NCI-H2081 treated with DMSO at 0.1 percent for 48 hours (cell line): Measurements from ENCODE around the gene HYAL4.

ENCODE experiments used
- DNase-seq: peaks from one replicate; lab custom pipeline; 2025; lab: John Stamatoyannopoulos, UW

HYAL4 gene

DNA sequence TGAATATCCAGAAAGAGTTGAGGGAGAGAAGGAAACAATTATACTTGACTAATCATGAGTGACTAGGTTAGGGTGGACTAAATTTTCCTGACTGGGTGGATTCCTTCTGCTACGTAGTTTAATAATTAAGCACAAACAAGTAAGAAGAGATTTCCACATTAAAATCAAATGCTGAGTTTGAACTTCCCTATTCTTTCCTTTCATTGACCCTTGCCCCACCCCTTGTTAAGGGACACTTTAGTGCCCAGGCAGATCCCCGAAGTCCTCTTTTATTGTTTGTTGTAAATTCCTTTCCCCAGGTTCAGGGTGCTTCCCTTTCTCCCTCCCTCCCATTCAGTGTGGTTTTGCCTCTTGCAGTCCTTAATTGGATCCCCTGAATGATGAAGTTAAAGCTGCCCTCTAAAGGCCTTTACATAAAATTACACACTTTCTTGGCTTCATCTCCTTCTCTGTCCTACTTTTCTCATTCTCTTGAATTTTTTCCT is 71.3 kb downstream of the HYAL4 start:
- no peak for DNase-seq

DNA sequence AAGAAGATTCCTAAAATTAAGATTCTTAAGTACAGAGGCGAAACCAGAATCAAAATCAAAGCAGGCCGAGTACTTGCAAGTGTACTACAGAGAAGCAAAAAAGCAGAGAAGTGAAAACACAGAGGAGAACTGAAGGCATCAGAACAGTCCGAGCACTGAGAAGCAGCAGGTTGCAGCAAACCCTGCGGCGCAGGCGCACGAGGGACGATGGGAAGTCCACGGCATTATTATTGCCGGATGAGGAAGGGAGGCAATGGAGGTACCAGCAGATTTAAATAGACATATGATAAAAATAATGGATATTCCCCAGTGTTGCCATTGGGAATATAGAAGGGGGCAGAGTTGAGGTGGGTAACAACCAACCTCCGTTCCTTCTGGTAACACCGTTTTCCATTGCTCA is 72.9 kb downstream of the HYAL4 start:
- no peak for DNase-seq

DNA sequence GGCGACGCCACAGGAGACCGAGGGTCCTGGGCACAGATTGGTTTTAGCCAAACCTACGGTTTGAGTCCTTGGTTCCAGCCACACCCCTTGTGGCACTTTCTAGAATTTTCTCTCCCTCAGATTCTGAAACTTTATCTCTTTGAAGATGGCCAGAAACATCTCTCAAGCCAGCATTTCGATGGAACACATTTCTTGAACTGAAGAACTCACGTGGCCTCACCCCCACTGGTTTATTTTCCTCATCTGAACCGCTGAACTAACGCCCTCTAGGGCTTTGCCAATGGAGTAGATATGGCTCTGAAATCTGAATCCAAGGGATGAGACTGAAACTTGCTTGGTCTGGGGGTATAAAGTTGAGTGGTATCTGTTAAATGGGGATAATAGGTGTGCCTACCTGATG is 73.3 kb downstream of the HYAL4 start:
- DNase-seq, result no peak

DNA sequence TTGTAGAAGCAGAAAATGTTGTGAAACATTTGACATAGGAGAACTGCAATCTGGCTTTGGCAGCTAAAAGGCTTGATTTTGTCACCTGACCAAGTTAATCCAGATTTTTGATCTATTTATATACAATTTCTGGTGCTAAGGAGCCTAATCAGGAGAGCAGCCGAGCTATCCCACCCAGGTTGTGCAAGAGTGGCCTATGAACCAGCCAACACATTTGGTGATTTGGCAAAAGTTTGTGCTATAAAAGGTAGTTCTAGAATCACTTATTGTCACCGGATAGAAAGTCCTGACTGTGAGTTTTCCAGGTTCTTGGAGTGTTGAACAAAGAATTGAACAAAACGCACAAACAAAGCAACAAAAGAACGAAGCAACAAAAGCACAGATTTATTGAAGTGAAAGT is 78.6 kb downstream of the HYAL4 start:
- no peak for DNase-seq

DNA sequence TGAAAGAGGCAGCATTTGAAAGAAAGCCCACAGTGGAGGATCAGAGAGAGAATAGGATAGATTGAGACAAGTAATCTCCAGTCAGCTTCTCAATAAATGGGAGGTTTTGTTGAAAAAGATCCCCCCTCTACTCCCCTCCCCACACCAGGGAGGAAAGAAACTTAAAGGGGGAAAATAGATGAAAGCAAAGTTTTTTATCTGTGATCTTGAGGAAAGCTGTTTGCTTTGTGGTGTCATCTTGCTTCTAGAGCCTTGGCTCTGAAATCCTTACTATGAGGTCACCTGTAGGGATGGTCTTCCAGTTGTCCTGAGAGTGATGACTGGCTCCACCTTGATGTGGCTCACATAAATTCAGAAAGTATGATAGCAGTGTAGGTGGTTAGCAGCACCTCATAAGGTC is 80.0 kb downstream of the HYAL4 start, which contains the start of gene SPAM1:
TSS of gene SPAM1 (plus strand) at position 301 of the 400 bp plus-strand sequence. CDS start 28,330 bp downstream, outside the sequence.
- no peak for DNase-seq
